ENCODE results near the gene A4GALT.

A4GALT gene

DNA sequence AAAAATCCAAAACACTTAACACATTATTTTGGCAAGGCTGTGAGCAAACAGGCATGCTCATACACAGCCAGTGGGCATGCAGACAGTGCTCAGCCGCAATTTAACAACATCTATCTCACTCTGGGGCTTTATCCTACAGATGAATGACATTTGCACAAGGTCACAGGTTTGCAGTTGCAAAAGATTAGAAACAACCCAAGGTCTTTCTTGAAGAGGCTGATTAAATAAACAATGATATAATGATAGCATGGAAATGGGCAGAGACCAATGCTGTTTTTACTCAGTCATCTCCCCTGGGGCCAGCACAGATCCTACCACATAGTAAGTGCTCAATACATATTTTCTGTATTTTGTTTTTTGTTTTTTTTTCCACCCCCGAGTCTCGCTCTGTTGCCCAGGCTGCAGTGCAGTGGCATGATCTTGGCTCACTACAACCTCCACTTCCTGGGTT, 9.4 kb downstream of the A4GALT start:
- POLR2A ChIA-PET: no interaction called here
- CTCF ChIA-PET: interaction anchor here (0.6 kb wide), 1 partner anchor 54 kb away, joined by 3 read pairs; no protein-coding TSS in a partner anchor
- no peak for DNase-seq (ENCODE audit: extremely low spot score)
- TF ChIP-seq FOXK2 (IDR thresholded peaks at IDR 0.05) (no peak), SUZ12 (IDR thresholded peaks at IDR 0.05) (no peak), TARDBP (IDR thresholded peaks at IDR 0.05) (no peak), FOXA1 (IDR thresholded peaks at IDR 0.05) (no peak), BHLHE40 (IDR thresholded peaks at IDR 0.05; ENCODE audit: borderline replicate concordance) (no peak), ARNT (IDR thresholded peaks at IDR 0.05) (no peak)
- TF ChIP-seq, protein P1, sequence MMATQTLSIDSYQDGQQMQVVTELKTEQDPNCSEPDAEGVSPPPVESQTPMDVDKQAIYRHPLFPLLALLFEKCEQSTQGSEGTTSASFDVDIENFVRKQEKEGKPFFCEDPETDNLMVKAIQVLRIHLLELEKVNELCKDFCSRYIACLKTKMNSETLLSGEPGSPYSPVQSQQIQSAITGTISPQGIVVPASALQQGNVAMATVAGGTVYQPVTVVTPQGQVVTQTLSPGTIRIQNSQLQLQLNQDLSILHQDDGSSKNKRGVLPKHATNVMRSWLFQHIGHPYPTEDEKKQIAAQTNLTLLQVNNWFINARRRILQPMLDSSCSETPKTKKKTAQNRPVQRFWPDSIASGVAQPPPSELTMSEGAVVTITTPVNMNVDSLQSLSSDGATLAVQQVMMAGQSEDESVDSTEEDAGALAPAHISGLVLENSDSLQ (IDR thresholded peaks at IDR 0.05): no peak

- no peak for TF ChIP-seq SUZ12 (IDR thresholded peaks at IDR 0.05)
- no peak for TF ChIP-seq LEF1 (IDR thresholded peaks at IDR 0.05; ENCODE audit: borderline replicate concordance)
- no peak for TF ChIP-seq TARDBP (IDR thresholded peaks at IDR 0.05)
- no peak for TF ChIP-seq NFRKB (IDR thresholded peaks at IDR 0.05)
- TF ChIP-seq ARNT (IDR thresholded peaks at IDR 0.05): no peak
- no peak for DNase-seq (ENCODE audit: extremely low spot score)
- POLR2A ChIA-PET: no interaction called here
- CTCF ChIA-PET: interaction anchor here (0.7 kb wide), 1 partner anchor 109 kb away, joined by 4 read pairs; no protein-coding TSS in a partner anchor
Observed at GRCh38 chr22:42708417-42708816, 12.3 kb downstream of the A4GALT start.

- DNase-seq (ENCODE audit: extremely low spot score): no peak
- CTCF ChIA-PET: no interaction called here
- TF ChIP-seq BHLHE40 (IDR thresholded peaks at IDR 0.05; ENCODE audit: borderline replicate concordance) (no peak), FOXM1 (IDR thresholded peaks at IDR 0.05; ENCODE audit: borderline replicate concordance) (no peak), SP1 (IDR thresholded peaks at IDR 0.05) (no peak), ZNF384 (IDR thresholded peaks at IDR 0.05) (no peak), L3MBTL2 (conservative IDR thresholded peaks at IDR 0.05) (no peak), HDGF (IDR thresholded peaks at IDR 0.05; ENCODE audit: borderline replicate concordance) (no peak), SUZ12 (IDR thresholded peaks at IDR 0.05) (no peak), NFRKB (IDR thresholded peaks at IDR 0.05) (no peak), TARDBP (IDR thresholded peaks at IDR 0.05) (no peak), FOXA1 (IDR thresholded peaks at IDR 0.05) (no peak), LEF1 (IDR thresholded peaks at IDR 0.05; ENCODE audit: borderline replicate concordance) (no peak), CTBP1 (IDR thresholded peaks at IDR 0.05; ENCODE audit: borderline replicate concordance) (no peak), ELF4 (IDR thresholded peaks at IDR 0.05) (no peak), ARNT (IDR thresholded peaks at IDR 0.05) (no peak), FOXK2 (IDR thresholded peaks at IDR 0.05) (no peak)
- TF ChIP-seq, protein P1 (IDR thresholded peaks at IDR 0.05): no peak
- POLR2A ChIA-PET: no interaction called here
Observed at GRCh38 chr22:42707496-42707895, 13.2 kb downstream of the A4GALT start.

- POLR2A ChIA-PET: no interaction called here
- DNase-seq (ENCODE audit: extremely low spot score): no peak
- CTCF ChIA-PET: no interaction called here
- TF ChIP-seq L3MBTL2 (conservative IDR thresholded peaks at IDR 0.05): no peak
- TF ChIP-seq FOXK2 (IDR thresholded peaks at IDR 0.05): no peak
- TF ChIP-seq HDGF (IDR thresholded peaks at IDR 0.05; ENCODE audit: borderline replicate concordance): no peak
- TF ChIP-seq SP1 (IDR thresholded peaks at IDR 0.05): no peak
- no peak for TF ChIP-seq ARNT (IDR thresholded peaks at IDR 0.05)
- TF ChIP-seq TARDBP (IDR thresholded peaks at IDR 0.05): no peak
- TF ChIP-seq SUZ12 (IDR thresholded peaks at IDR 0.05): no peak
- no peak for TF ChIP-seq FOXM1 (IDR thresholded peaks at IDR 0.05; ENCODE audit: borderline replicate concordance)
- no peak for TF ChIP-seq CTBP1 (IDR thresholded peaks at IDR 0.05; ENCODE audit: borderline replicate concordance)
Observed at GRCh38 chr22:42704896-42705295, 15.8 kb downstream of the A4GALT start.

DNA sequence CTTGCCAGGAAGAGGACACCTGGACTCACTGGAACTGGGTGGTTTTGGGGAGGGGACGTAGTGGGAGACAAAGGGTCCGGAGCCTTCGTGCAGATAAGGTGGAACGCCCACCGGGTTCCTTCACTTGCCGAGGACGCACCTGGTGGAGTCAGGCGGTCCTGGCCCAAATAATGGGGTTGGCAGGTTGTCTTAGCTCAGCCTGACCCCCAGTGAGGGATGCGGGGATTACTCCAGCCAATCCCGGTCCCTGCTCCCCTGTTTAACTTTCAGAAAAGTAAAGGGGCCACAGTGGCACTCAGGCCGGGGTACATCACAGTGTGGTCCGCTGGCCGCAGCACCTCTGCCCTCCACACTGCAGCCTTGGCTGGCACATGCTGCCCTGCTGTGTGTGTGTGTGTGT, 18.0 kb downstream of the A4GALT start:
- no peak for TF ChIP-seq FOXK2 (IDR thresholded peaks at IDR 0.05)
- TF ChIP-seq FOXA1 (IDR thresholded peaks at IDR 0.05): no peak
- TF ChIP-seq CTBP1 (IDR thresholded peaks at IDR 0.05; ENCODE audit: borderline replicate concordance): no peak
- TF ChIP-seq NFRKB (IDR thresholded peaks at IDR 0.05): no peak
- TF ChIP-seq ELF4 (IDR thresholded peaks at IDR 0.05): no peak
- no peak for TF ChIP-seq SP1 (IDR thresholded peaks at IDR 0.05)
- no peak for TF ChIP-seq ZNF384 (IDR thresholded peaks at IDR 0.05)
- TF ChIP-seq SUZ12 (IDR thresholded peaks at IDR 0.05): no peak
- TF ChIP-seq, protein P1 (IDR thresholded peaks at IDR 0.05): no peak
- no peak for TF ChIP-seq ARNT (IDR thresholded peaks at IDR 0.05)
- no peak for TF ChIP-seq TARDBP (IDR thresholded peaks at IDR 0.05)
- TF ChIP-seq FOXM1 (IDR thresholded peaks at IDR 0.05; ENCODE audit: borderline replicate concordance): no peak
- TF ChIP-seq BHLHE40 (IDR thresholded peaks at IDR 0.05; ENCODE audit: borderline replicate concordance): no peak
- TF ChIP-seq LEF1 (IDR thresholded peaks at IDR 0.05; ENCODE audit: borderline replicate concordance): no peak
- TF ChIP-seq L3MBTL2 (conservative IDR thresholded peaks at IDR 0.05): no peak
- TF ChIP-seq HDGF (IDR thresholded peaks at IDR 0.05; ENCODE audit: borderline replicate concordance): no peak
- POLR2A ChIA-PET: no interaction called here
- no peak for DNase-seq (ENCODE audit: extremely low spot score)
- CTCF ChIA-PET: no interaction called here

DNA sequence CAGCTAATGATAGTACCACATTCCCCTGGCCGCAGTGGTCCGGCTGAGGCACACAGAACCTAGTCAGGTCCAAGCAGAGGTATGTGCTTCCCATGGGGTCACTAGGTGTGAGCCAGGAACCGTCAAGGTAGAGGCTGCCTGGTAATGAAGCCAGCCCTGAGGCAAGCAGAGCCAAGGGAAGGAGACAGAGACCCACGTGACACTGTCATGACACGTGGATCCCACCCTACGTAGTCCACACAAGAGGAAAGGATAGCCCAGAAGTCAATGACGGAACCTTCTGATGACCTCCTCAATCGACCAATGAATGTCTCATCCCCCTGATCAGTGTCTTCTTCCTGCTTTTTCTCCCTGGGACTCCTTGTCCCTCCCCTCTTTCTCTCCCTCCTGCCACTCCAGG, 19.0 kb downstream of the A4GALT start:
- DNase-seq (ENCODE audit: extremely low spot score): no peak

More for the DNA sequence above, 19.0 kb downstream of the A4GALT start:
- TF ChIP-seq LEF1 (IDR thresholded peaks at IDR 0.05; ENCODE audit: borderline replicate concordance): no peak
- TF ChIP-seq ZNF384 (IDR thresholded peaks at IDR 0.05): no peak
- TF ChIP-seq, protein P1 (IDR thresholded peaks at IDR 0.05): no peak
- TF ChIP-seq FOXK2 (IDR thresholded peaks at IDR 0.05): no peak
- TF ChIP-seq SP1 (IDR thresholded peaks at IDR 0.05): no peak
- no peak for TF ChIP-seq TARDBP (IDR thresholded peaks at IDR 0.05)
- TF ChIP-seq NFRKB (IDR thresholded peaks at IDR 0.05): no peak
- ChIA-PET CTCF (no interaction called here), POLR2A (no interaction called here)

All from HEK293T (cell line).